ENCODE results near the gene PFDN6.
A peak's percentile ranks its signal among the peaks of the same experiment; 100 is the strongest.

The PFDN6 gene

GRCh38 chr6:33317669-33318425, 28.4 kb downstream of the PFDN6 start, which contains the start of gene ZBTB22:
Gene ZBTB22 (minus strand): TSS chr6:33317744. CDS start chr6:33316916, 828 bp downstream.
- DNase-seq: peak; percentile 96 to 97

- no peak for DNase-seq
Observed at GRCh38 chr6:33318426-33319073, 29.1 kb downstream of the PFDN6 start.

GRCh38 chr6:33319939-33320314, 30.5 kb downstream of the PFDN6 start:
- DNase-seq: no peak

GRCh38 chr6:33320315-33321181, 31.1 kb downstream of the PFDN6 start:
- DNase-seq: no peak

DNA sequence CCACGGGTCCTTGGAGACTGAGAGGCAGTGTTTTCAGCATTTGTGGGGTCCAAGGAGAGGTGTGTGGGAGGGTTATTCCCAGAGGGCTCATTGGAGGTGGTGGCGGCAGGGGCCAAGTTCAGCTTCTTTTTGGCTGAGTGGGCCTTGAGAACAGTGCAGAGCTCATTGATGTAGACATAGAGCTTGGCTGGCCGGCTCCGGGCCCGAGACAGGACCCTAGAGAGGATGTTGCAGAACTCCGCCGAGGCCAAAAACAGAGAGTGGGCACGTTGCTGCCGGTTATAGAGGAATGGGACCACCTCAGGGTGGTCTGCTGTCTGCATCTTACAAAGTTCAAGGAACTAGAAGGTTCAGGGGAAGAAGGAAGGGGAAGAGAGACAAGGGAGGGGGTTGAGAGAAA, 31.8 kb downstream of the PFDN6 start:
- no peak for DNase-seq

DNA sequence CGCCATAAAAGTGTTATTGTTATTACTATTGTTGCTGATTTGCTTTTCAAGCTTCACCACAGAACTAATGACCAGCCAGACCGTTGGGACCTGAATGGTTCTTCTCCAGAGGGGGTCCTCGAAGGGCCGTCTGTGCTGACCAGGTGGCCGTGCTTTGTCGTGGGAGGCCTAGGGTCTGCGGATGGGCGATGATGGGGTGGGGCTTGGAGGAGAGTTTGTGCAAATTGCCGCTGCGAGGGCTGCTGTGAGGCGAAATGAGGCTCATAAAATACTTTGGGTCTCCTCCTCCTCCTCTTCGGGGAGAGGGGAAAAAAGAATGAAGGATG, 34.2 kb downstream of the PFDN6 start:
- DNase-seq: no peak

GRCh38 chr6:33324125-33324524, 34.7 kb downstream of the PFDN6 start:
- DNase-seq: no peak

DNA sequence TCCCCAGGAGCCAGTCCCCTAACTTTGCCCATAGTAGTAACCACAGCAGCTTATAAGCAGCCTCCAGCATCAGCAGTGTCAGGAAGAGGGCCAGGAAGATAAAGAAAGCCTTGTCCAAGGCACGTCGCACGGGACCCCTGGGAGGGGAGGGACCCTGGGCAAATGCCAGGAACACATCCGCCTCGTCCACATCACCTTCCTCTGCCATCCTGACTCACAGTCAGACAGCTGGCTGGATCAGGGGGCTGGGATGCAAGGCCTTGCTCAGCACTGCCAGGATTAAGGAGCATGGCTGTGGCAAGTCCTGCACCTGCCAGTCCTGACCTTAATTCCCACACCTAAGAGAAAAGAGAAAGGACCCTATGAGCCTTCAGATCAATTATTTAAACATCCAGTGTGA, 39.7 kb downstream of the PFDN6 start:
- DNase-seq: no peak

DNA sequence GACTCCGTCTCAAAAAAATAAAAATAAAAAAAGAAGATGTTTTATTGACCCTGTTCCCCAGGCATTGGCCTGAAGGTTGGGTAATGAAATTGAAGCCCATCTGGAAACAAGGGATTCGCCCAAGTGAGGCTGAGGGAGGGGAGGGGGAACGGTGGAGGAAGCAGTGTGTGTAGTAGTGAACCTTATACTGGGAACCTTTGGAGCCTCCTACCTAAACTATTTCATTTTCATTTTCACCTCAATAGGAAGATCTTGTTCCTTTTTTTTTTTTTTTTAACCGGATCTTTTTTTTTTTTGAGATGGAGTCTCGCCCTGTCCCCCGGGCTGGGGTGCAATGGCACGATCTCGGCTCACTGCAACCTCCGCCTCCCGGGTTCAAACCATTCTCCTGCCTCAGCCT, 41.3 kb downstream of the PFDN6 start:
- DNase-seq: no peak

GRCh38 chr6:33333666-33334065, 44.3 kb downstream of the PFDN6 start:
- DNase-seq: no peak

- DNase-seq: no peak
Observed at GRCh38 chr6:33335916-33336315, 46.5 kb downstream of the PFDN6 start.

- DNase-seq: no peak
Observed at GRCh38 chr6:33336495-33336894, 47.1 kb downstream of the PFDN6 start.

- no peak for DNase-seq
Observed at GRCh38 chr6:33339193-33339592, 49.8 kb downstream of the PFDN6 start.

All from cerebellar nuclear complex (tissue), 1 donor.